HL-60 (cell line): ENCODE results near the gene CHDH.

ENCODE experiments used
- CTCF ChIP-seq: IDR thresholded peaks from one replicate; pipeline ENCODE4 v1.5.1; 2011; ENCODE audit warnings: low read length, control low read depth, inconsistent platforms; ENCODE audit not compliant: insufficient read depth
- GABPA ChIP-seq: IDR thresholded peaks from 2 replicates; pipeline ENCODE4 v1.6.1; 2012; ENCODE audit warnings: low read depth

- no peak for TF ChIP-seq CTCF
- no peak for TF ChIP-seq GABPA
These were observed 22.1 kb downstream of the CHDH start for GRCh38 chr3:53823956-53824657.
